WTC11 (cell line): ENCODE data around the gene DCST2. TPM values are rescaled to one million over a fixed set of nuclear protein-coding genes. Genes with fewer than 3 reads are reported as not detected.

Experiments
- ATAC-seq: fragments of 200-7000 bp; cut with Tn5 transposase; 2 replicates; pipeline ENCODE4 v1.10.0; 2021; ENCODE audit warnings: mild to moderate bottlenecking, moderate library complexity
- CTCF ChIA-PET: fragments of 300-600 bp; sonication (Branson Sonifier 250); formaldehyde crosslinking; loops from one replicate; lab custom pipeline; 2021; ENCODE audit warnings: antibody characterized with exemption; lab: Charles Lee
- POLR2A ChIA-PET: fragments of 350-600 bp; sonication (Branson Sonifier 250); formaldehyde crosslinking; loops from one replicate; lab custom pipeline; 2021; ENCODE audit warnings: antibody characterized with exemption; lab: Charles Lee
- DNase-seq: peaks from one replicate; pipeline ENCODE4 v3.0.0; 2021; ENCODE audit warnings: low spot score
- H3K27ac Mint-ChIP-seq: 2 replicates; pipeline ENCODE4 v1.8.0; 2021; ENCODE audit warnings: mixed read lengths
- H3K27me3 Mint-ChIP-seq: 2 replicates; pipeline ENCODE4 v1.8.0; 2021; ENCODE audit warnings: low read depth, mild to moderate bottlenecking, moderate library complexity, mixed read lengths
- H3K36me3 Mint-ChIP-seq: 2 replicates; pipeline ENCODE4 v1.8.0; 2021; ENCODE audit warnings: mixed read lengths
- H3K4me1 Mint-ChIP-seq: 2 replicates; pipeline ENCODE4 v1.8.0; 2022; ENCODE audit warnings: mixed read lengths
- H3K4me3 Mint-ChIP-seq: 2 replicates; pipeline ENCODE4 v1.8.0; 2021; ENCODE audit warnings: mild to moderate bottlenecking, moderate library complexity, mixed read lengths
- H3K9me3 Mint-ChIP-seq: 2 replicates; pipeline ENCODE4 v1.8.0; 2021; ENCODE audit warnings: mixed read lengths
- AFF4 ChIP-seq: sonication (generic); formaldehyde crosslinking; IDR thresholded peaks from 2 replicates; pipeline ENCODE4 v1.8.1; 2023; ENCODE audit warnings: mild to moderate bottlenecking, missing genetic modification reagents, borderline replicate concordance
- AR ChIP-seq: fragments of 250-450 bp; sonication (Bioruptor Pico); IDR thresholded peaks from 2 replicates; pipeline ENCODE4 v1.9.0; 2021; ENCODE audit warnings: mild to moderate bottlenecking
- ATF3 ChIP-seq: sonication (generic); formaldehyde crosslinking; conservative IDR thresholded peaks from 2 replicates; pipeline ENCODE4 v1.8.1; 2022; ENCODE audit warnings: mild to moderate bottlenecking, missing genetic modification reagents
- FOXP1 ChIP-seq: sonication (generic); formaldehyde crosslinking; IDR thresholded peaks from 2 replicates; pipeline ENCODE4 v1.8.0; 2022; ENCODE audit warnings: missing genetic modification reagents, mild to moderate bottlenecking, moderate library complexity, borderline replicate concordance
- FOXP4 ChIP-seq: sonication (generic); formaldehyde crosslinking; IDR thresholded peaks from 2 replicates; pipeline ENCODE4 v1.8.0; 2022; ENCODE audit warnings: mild to moderate bottlenecking, missing genetic modification reagents
- IRF1 ChIP-seq: sonication (generic); formaldehyde crosslinking; IDR thresholded peaks from 2 replicates; pipeline ENCODE4 v1.8.0; 2023; ENCODE audit warnings: missing genetic modification reagents
- RORB ChIP-seq: fragments of 250-450 bp; sonication (Bioruptor Pico); IDR thresholded peaks from 2 replicates; pipeline ENCODE4 v1.9.0; 2021; ENCODE audit warnings: mild to moderate bottlenecking
- SOX15 ChIP-seq: fragments of 250-450 bp; sonication (Bioruptor Pico); IDR thresholded peaks from 2 replicates; pipeline ENCODE4 v1.9.0; 2021; ENCODE audit warnings: mild to moderate bottlenecking
- TCF7 ChIP-seq: sonication (generic); formaldehyde crosslinking; IDR thresholded peaks from 2 replicates; pipeline ENCODE4 v1.8.0; 2022; ENCODE audit warnings: mild to moderate bottlenecking, low read depth, missing genetic modification reagents, moderate library complexity
- TEAD4 ChIP-seq: sonication (generic); formaldehyde crosslinking; IDR thresholded peaks from 2 replicates; pipeline ENCODE4 v1.8.0; 2022; ENCODE audit warnings: mild to moderate bottlenecking, missing genetic modification reagents
- TP53 ChIP-seq: sonication (generic); formaldehyde crosslinking; IDR thresholded peaks from 2 replicates; pipeline ENCODE4 v1.8.1; 2023; ENCODE audit warnings: mild to moderate bottlenecking, missing genetic modification reagents
- ZNF121 ChIP-seq: sonication (generic); formaldehyde crosslinking; IDR thresholded peaks from 2 replicates; pipeline ENCODE4 v1.8.0; 2023; ENCODE audit warnings: missing genetic modification reagents
- ZNF281 ChIP-seq: sonication (generic); formaldehyde crosslinking; IDR thresholded peaks from 2 replicates; pipeline ENCODE4 v1.8.0; 2023; ENCODE audit warnings: mild to moderate bottlenecking, missing genetic modification reagents
- ZNF423 ChIP-seq: fragments of 250-450 bp; sonication (Bioruptor Pico); IDR thresholded peaks from 2 replicates; pipeline ENCODE4 v2.1.2; 2022; ENCODE audit warnings: mild to moderate bottlenecking, moderate library complexity
- ZNF512 ChIP-seq: sonication (generic); formaldehyde crosslinking; IDR thresholded peaks from 2 replicates; pipeline ENCODE4 v1.8.1; 2022; ENCODE audit warnings: missing genetic modification reagents, borderline replicate concordance
- ZSCAN18 ChIP-seq: fragments of 250-450 bp; sonication (Bioruptor Pico); IDR thresholded peaks from 2 replicates; pipeline ENCODE4 v2.1.2; 2022; ENCODE audit warnings: mild to moderate bottlenecking, moderate library complexity
- total RNA-seq: library from RNA; stranded (reverse); gene quantifications from 3 replicates; pipeline ENCODE4 v1.2.3, GENCODE V29; 2021

The DCST2 gene
- total RNA-seq, 1 experiment from 2014 or later, result 0.83 TPM

GRCh38 chr1:155000411-155000725 is 33.2 kb downstream of the DCST2 start:
- H3K36me3 Mint-ChIP-seq, result no peaks in the 10 kb centered on the region
- DNase-seq (peak; percentile 36), ATAC-seq (no peak)
- POLR2A ChIA-PET, result interaction anchor here (1.0 to 13.0 kb wide), 9 partner anchors 8 to 64 kb away, joined by 4 to 176 read pairs (median 8); partner anchors contain the start of genes CKS1B, FLAD1, PBXIP1 and PMVK
- CTCF ChIA-PET, result interaction anchor here (1.8 to 10.3 kb wide), 19 partner anchors 10 to 167 kb away, joined by 5 to 176 read pairs (median 17); partner anchors contain the start of genes ADAM15, FLAD1, PBXIP1 and PYGO2
- H3K4me1 Mint-ChIP-seq, result peaks cover 28% of the 10 kb centered on the region
- H3K4me3 Mint-ChIP-seq, result peak overlapping the region; percentile 88
- H3K27me3 Mint-ChIP-seq, result no peaks in the 10 kb centered on the region; the same call in 1 of the 2 replicates
- H3K27ac Mint-ChIP-seq, result peak overlapping the region; percentile 99
- TF ChIP-seq ZNF423 (CRISPR knock-in tag) (no peak), AR (no peak), AFF4 (CRISPR knock-in tag) (no peak), IRF1 (no peak), TP53 (CRISPR knock-in tag) (no peak), ZNF512 (no peak), ZSCAN18 (CRISPR knock-in tag) (no peak), FOXP4 (CRISPR knock-in tag) (no peak), TCF7 (no peak), ZNF121 (CRISPR knock-in tag) (no peak), ATF3 (CRISPR knock-in tag) (no peak), FOXP1 (CRISPR knock-in tag) (no peak), SOX15 (no peak), TEAD4 (CRISPR knock-in tag) (no peak), ZNF281 (CRISPR knock-in tag) (no peak), RORB (no peak)
- no peaks in the 10 kb centered on the region for H3K9me3 Mint-ChIP-seq
